Measurements from ENCODE around the gene CD27. TPM values are rescaled to one million over a fixed set of nuclear protein-coding genes. Genes with fewer than 3 reads are reported as not detected.

The CD27 gene
- total RNA-seq, 3 donors from 2014 or later = 52.3 to 100 (median 89.8) TPM

- H3K36me3 Mint-ChIP-seq (ENCODE audit: insufficient read depth) = peaks cover 14% of the 10 kb centered on the region
- no peaks in the 10 kb centered on the region for H3K27me3 Mint-ChIP-seq (ENCODE audit: low read depth)
These were observed 5.5 kb downstream of the CD27 start for GRCh38 chr12:6450091-6450868.

GRCh38 chr12:6450869-6451347, 6.2 kb downstream of the CD27 start:
- peaks cover 17% of the 10 kb centered on the region for H3K36me3 Mint-ChIP-seq (ENCODE audit: insufficient read depth)
- H3K4me1 Mint-ChIP-seq (ENCODE audit: low read depth) = peaks cover 75% of the 10 kb centered on the region
- H3K4me3 Mint-ChIP-seq = peak overlapping the region; percentile 100
- H3K9me3 Mint-ChIP-seq = no peaks in the 10 kb centered on the region
- peak in 1 of 2 donors; percentile 1 for ATAC-seq
- no peak for DNase-seq
- H3K27me3 Mint-ChIP-seq (ENCODE audit: low read depth) = no peaks in the 10 kb centered on the region

More at GRCh38 chr12:6450091-6450868, 5.5 kb downstream of the CD27 start:
- Mint-ChIP-seq H3K4me1 (ENCODE audit: low read depth) (peaks cover 77% of the 10 kb centered on the region), H3K9me3 (no peaks in the 10 kb centered on the region), H3K4me3 (peak overlapping the region; percentile 100)
- DNase-seq (no peak), ATAC-seq (no peak)

- Mint-ChIP-seq H3K4me1 (ENCODE audit: low read depth) (peaks cover 71% of the 10 kb centered on the region), H3K36me3 (ENCODE audit: insufficient read depth) (peaks cover 19% of the 10 kb centered on the region), H3K4me3 (peak within 1 kb of the TSS; percentile 100), H3K9me3 (no peaks in the 10 kb centered on the region), H3K27me3 (ENCODE audit: low read depth) (no peaks in the 10 kb centered on the region)
- DNase-seq = peak; percentile 72
- ATAC-seq = peak; percentile 87 to 90
These were observed 6.8 kb downstream of the CD27 start, which contains the start of gene TAPBPL for GRCh38 chr12:6451348-6452244. Gene TAPBPL (plus strand): TSS chr12:6452042. CDS start chr12:6452249, 207 bp downstream.

- Mint-ChIP-seq H3K4me3 (peak overlapping the region; percentile 100), H3K9me3 (no peaks in the 10 kb centered on the region), H3K4me1 (ENCODE audit: low read depth) (peaks cover 71% of the 10 kb centered on the region), H3K27me3 (ENCODE audit: low read depth) (no peaks in the 10 kb centered on the region), H3K36me3 (ENCODE audit: insufficient read depth) (peaks cover 25% of the 10 kb centered on the region)
- peak; percentile 3 to 11 for ATAC-seq
- no peak for DNase-seq
These were observed 7.6 kb downstream of the CD27 start for GRCh38 chr12:6452245-6452943.

- Mint-ChIP-seq H3K4me1 (ENCODE audit: low read depth) (peaks cover 67% of the 10 kb centered on the region), H3K4me3 (peak overlapping the region; percentile 100), H3K36me3 (ENCODE audit: insufficient read depth) (peaks cover 28% of the 10 kb centered on the region), H3K27me3 (ENCODE audit: low read depth) (no peaks in the 10 kb centered on the region), H3K9me3 (no peaks in the 10 kb centered on the region)
- ATAC-seq = peak in 1 of 2 donors; percentile 8
- DNase-seq = no peak
These were observed 8.3 kb downstream of the CD27 start for GRCh38 chr12:6452944-6453630.

- peaks cover 78% of the 10 kb centered on the region for H3K4me1 Mint-ChIP-seq (ENCODE audit: low read depth)
- DNase-seq = no peak
These were observed 12.6 kb downstream of the CD27 start for GRCh38 chr12:6457220-6457945.

GRCh38 chr12:6458281-6459003, 13.7 kb downstream of the CD27 start:
- H3K36me3 Mint-ChIP-seq (ENCODE audit: insufficient read depth) = peaks cover 58% of the 10 kb centered on the region
- ATAC-seq (no peak), DNase-seq (no peak)
- no peak overlapping the region for H3K4me3 Mint-ChIP-seq
- no peaks in the 10 kb centered on the region for H3K27me3 Mint-ChIP-seq (ENCODE audit: low read depth)
- no peaks in the 10 kb centered on the region for H3K9me3 Mint-ChIP-seq
- peaks cover 81% of the 10 kb centered on the region for H3K4me1 Mint-ChIP-seq (ENCODE audit: low read depth)

More at GRCh38 chr12:6457220-6457945, 12.6 kb downstream of the CD27 start:
- Mint-ChIP-seq H3K27me3 (ENCODE audit: low read depth) (no peaks in the 10 kb centered on the region), H3K9me3 (no peaks in the 10 kb centered on the region), H3K36me3 (ENCODE audit: insufficient read depth) (peaks cover 54% of the 10 kb centered on the region), H3K4me3 (no peak overlapping the region)
- no peak for ATAC-seq

GRCh38 chr12:6459004-6459337, 14.2 kb downstream of the CD27 start:
- Mint-ChIP-seq H3K9me3 (no peaks in the 10 kb centered on the region), H3K27me3 (ENCODE audit: low read depth) (no peaks in the 10 kb centered on the region), H3K4me1 (ENCODE audit: low read depth) (peaks cover 82% of the 10 kb centered on the region), H3K36me3 (ENCODE audit: insufficient read depth) (peaks cover 60% of the 10 kb centered on the region), H3K4me3 (no peak overlapping the region)
- ATAC-seq (no peak), DNase-seq (no peak)

GRCh38 chr12:6460751-6461371, 16.1 kb downstream of the CD27 start:
- Mint-ChIP-seq H3K9me3 (no peaks in the 10 kb centered on the region), H3K4me1 (ENCODE audit: low read depth) (peaks cover 85% of the 10 kb centered on the region), H3K36me3 (ENCODE audit: insufficient read depth) (peaks cover 69% of the 10 kb centered on the region), H3K27me3 (ENCODE audit: low read depth) (no peaks in the 10 kb centered on the region), H3K4me3 (peak overlapping the region; percentile 77)
- ATAC-seq = peak; percentile 34 to 41
- DNase-seq = peak; percentile 36

- H3K9me3 Mint-ChIP-seq = no peaks in the 10 kb centered on the region
- peak; percentile 67 for DNase-seq
- H3K4me1 Mint-ChIP-seq (ENCODE audit: low read depth) = peaks cover 88% of the 10 kb centered on the region
- H3K36me3 Mint-ChIP-seq (ENCODE audit: insufficient read depth) = peaks cover 69% of the 10 kb centered on the region
- ATAC-seq = peak; percentile 83
- H3K4me3 Mint-ChIP-seq = peak overlapping the region; percentile 77
- H3K27me3 Mint-ChIP-seq (ENCODE audit: low read depth) = no peaks in the 10 kb centered on the region
These were observed 16.9 kb downstream of the CD27 start for GRCh38 chr12:6461401-6462233.

- H3K4me1 Mint-ChIP-seq (ENCODE audit: low read depth) = peaks cover 89% of the 10 kb centered on the region
- H3K9me3 Mint-ChIP-seq = no peaks in the 10 kb centered on the region
- no peaks in the 10 kb centered on the region for H3K27me3 Mint-ChIP-seq (ENCODE audit: low read depth)
- peak overlapping the region; percentile 77 for H3K4me3 Mint-ChIP-seq
- peaks cover 70% of the 10 kb centered on the region for H3K36me3 Mint-ChIP-seq (ENCODE audit: insufficient read depth)
- ATAC-seq (peak; percentile 44 to 49), DNase-seq (no peak)
These were observed 17.7 kb downstream of the CD27 start for GRCh38 chr12:6462234-6462995.
